Measurements from ENCODE around the gene GAS6.

DNA sequence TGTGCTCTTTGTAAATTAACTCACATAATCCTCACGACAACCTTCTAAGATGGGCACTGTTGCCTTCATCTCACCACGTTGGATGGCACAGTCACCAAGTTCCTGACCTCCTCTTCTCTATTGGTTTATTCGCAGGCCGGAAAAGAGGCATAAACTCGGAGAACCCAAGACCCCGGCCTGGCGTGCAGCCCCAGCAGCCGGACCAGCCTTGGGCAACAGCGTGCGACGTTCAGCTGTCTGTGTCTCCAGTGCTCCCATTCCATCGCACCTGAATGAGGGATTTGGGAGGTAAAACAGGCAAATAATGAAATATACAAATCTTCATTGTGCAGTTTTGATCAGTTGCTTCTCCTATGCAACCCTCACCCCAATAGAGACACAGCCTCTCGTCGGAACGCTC lies 34.5 kb upstream of the GAS6 start:
- TF ChIP-seq POLR2A (IDR thresholded peaks at IDR 0.05), result no peak
- TF ChIP-seq, protein P1, sequence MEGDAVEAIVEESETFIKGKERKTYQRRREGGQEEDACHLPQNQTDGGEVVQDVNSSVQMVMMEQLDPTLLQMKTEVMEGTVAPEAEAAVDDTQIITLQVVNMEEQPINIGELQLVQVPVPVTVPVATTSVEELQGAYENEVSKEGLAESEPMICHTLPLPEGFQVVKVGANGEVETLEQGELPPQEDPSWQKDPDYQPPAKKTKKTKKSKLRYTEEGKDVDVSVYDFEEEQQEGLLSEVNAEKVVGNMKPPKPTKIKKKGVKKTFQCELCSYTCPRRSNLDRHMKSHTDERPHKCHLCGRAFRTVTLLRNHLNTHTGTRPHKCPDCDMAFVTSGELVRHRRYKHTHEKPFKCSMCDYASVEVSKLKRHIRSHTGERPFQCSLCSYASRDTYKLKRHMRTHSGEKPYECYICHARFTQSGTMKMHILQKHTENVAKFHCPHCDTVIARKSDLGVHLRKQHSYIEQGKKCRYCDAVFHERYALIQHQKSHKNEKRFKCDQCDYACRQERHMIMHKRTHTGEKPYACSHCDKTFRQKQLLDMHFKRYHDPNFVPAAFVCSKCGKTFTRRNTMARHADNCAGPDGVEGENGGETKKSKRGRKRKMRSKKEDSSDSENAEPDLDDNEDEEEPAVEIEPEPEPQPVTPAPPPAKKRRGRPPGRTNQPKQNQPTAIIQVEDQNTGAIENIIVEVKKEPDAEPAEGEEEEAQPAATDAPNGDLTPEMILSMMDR (IDR thresholded peaks at IDR 0.05), result no peak

Measured in adrenal gland (tissue), 5 donors.